ENCODE measurements around the gene ASTN1.

Gene ASTN1

GRCh38 chr1:176925223-176925622 is 239.3 kb downstream of the ASTN1 start:
- ChIA-PET POLR2A (no interaction called here), CTCF (interaction anchor here (1.1 kb wide), 1 partner anchor 27 kb away, joined by 4 read pairs; no protein-coding TSS in a partner anchor)
- H3K9me3 ChIP-seq (ENCODE audit: control insufficient read depth, insufficient read depth, low read depth, low read length) = no peaks in the 10 kb centered on the region
- H3K4me3 ChIP-seq (ENCODE audit: low read depth, low read length) = no peak overlapping the region
- TF ChIP-seq ZNF221 (tag by site-specific recombination; IDR thresholded peaks at IDR 0.05; ENCODE audit: borderline replicate concordance) (no peak), ZNF174 (tag by site-specific recombination; IDR thresholded peaks at IDR 0.05) (no peak), ZNF544 (tag by site-specific recombination; IDR thresholded peaks at IDR 0.05) (no peak), ZBTB10 (tag by site-specific recombination; IDR thresholded peaks at IDR 0.05) (no peak), ZNF433 (tag by site-specific recombination; IDR thresholded peaks at IDR 0.05; ENCODE audit: low read depth) (no peak), IKZF3 (tag by site-specific recombination; IDR thresholded peaks at IDR 0.05) (no peak), ZNF624 (tag by site-specific recombination; IDR thresholded peaks at IDR 0.05) (no peak), ZNF311 (tag by site-specific recombination; IDR thresholded peaks at IDR 0.05; ENCODE audit: borderline replicate concordance) (no peak), ZNF157 (tag by site-specific recombination; IDR thresholded peaks at IDR 0.05) (no peak), ZNF692 (tag by site-specific recombination; IDR thresholded peaks at IDR 0.05) (no peak), ZNF335 (tag by site-specific recombination; conservative IDR thresholded peaks at IDR 0.05) (no peak), REPIN1 (tag by site-specific recombination; IDR thresholded peaks at IDR 0.05; ENCODE audit: low read depth) (no peak), ZNF18 (tag by site-specific recombination; IDR thresholded peaks at IDR 0.05) (no peak)
- H3K27ac ChIP-seq (ENCODE audit: extremely low read depth, low read depth, low read length) = no peak overlapping the region
- no peaks in the 10 kb centered on the region for H3K36me3 ChIP-seq (ENCODE audit: control insufficient read depth in 2 of 2, insufficient read depth in 1 of 2, low read length in 2 of 2)
- H3K4me1 ChIP-seq (ENCODE audit: control insufficient read depth, insufficient read depth, low read length) = no peaks in the 10 kb centered on the region

- CTCF ChIA-PET = interaction anchor here (0.6 kb wide), 1 partner anchor 259 kb away, joined by 3 read pairs; no protein-coding TSS in a partner anchor
- POLR2A ChIA-PET = no interaction called here
- Histone ChIP-seq H3K27ac (ENCODE audit: extremely low read depth, low read depth, low read length) (no peak overlapping the region), H3K4me3 (ENCODE audit: low read depth, low read length) (no peak overlapping the region), H3K36me3 (ENCODE audit: control insufficient read depth in 2 of 2, insufficient read depth in 1 of 2, low read length in 2 of 2) (no peaks in the 10 kb centered on the region), H3K9me3 (ENCODE audit: control insufficient read depth, insufficient read depth, low read depth, low read length) (no peaks in the 10 kb centered on the region), H3K4me1 (ENCODE audit: control insufficient read depth, insufficient read depth, low read length) (no peaks in the 10 kb centered on the region)
- TF ChIP-seq GLI2 (tag by site-specific recombination; IDR thresholded peaks at IDR 0.05; ENCODE audit: borderline replicate concordance, low read depth) (no peak), ZNF830 (tag by site-specific recombination; IDR thresholded peaks at IDR 0.05; ENCODE audit: low read depth) (no peak), KLF7 (tag by site-specific recombination; IDR thresholded peaks at IDR 0.05; ENCODE audit: borderline replicate concordance) (no peak), ZNF791 (tag by site-specific recombination; IDR thresholded peaks at IDR 0.05) (no peak), ZBTB1 (tag by site-specific recombination; IDR thresholded peaks at IDR 0.05) (no peak), ZBTB17 (tag by site-specific recombination; IDR thresholded peaks at IDR 0.05) (no peak), ZNF660 (tag by site-specific recombination; IDR thresholded peaks at IDR 0.05) (no peak), SP3 (tag by site-specific recombination; IDR thresholded peaks at IDR 0.05) (no peak), ZNF747 (tag by site-specific recombination; IDR thresholded peaks at IDR 0.05) (no peak), ZNF473 (tag by site-specific recombination; IDR thresholded peaks at IDR 0.05) (no peak), ZNF138 (tag by site-specific recombination; IDR thresholded peaks at IDR 0.05; ENCODE audit: borderline replicate concordance) (no peak), ZNF664 (tag by site-specific recombination; IDR thresholded peaks at IDR 0.05) (no peak), GLIS1 (tag by site-specific recombination; IDR thresholded peaks at IDR 0.05) (no peak), YY2 (tag by site-specific recombination; IDR thresholded peaks at IDR 0.05) (no peak), TRIM28 (IDR thresholded peaks at IDR 0.05; ENCODE audit: borderline replicate concordance, low read length) (no peak), ZNF398 (tag by site-specific recombination; IDR thresholded peaks at IDR 0.05) (no peak), SCRT2 (tag by site-specific recombination; IDR thresholded peaks at IDR 0.05) (no peak), ZNF324 (tag by site-specific recombination; IDR thresholded peaks at IDR 0.05) (no peak)
Measured at GRCh38 chr1:176923283-176923682, 241.2 kb downstream of the ASTN1 start.
